Measurements from ENCODE around the gene TOM1L2. TPM values are rescaled to one million over a fixed set of nuclear protein-coding genes. Genes with fewer than 3 reads are reported as not detected.

The TOM1L2 gene
- total RNA-seq, 1 experiment from 2014 or later, result 24.1 TPM

DNA sequence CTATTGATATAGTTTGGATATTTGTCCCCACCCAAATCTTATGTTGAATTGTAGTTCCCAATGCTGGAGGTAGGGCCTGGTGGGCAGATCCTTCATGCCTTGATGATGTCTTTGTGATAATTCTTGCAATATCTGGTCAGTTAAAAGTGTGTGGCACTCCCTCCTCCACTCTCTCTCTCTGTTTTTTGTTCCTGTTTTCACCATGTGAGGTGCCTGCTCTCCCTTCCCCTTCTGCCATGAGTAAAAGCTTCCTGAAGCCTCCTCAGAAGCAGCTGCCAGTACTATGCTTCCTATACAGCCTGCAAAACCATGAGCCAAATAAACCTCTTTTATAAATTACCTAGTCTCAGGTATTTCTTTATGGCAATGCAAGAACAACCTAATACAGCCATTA lies 47.3 kb downstream of the TOM1L2 start:
- Histone ChIP-seq H3K27me3 (ENCODE audit: insufficient read depth, low read length) (no peaks in the 10 kb centered on the region), H3K4me3 (replicated peaks in 1 of 2; ENCODE audit: low read depth in 1 of 2, low read length in 2 of 2) (no peak overlapping the region), H3K9me2 (ENCODE audit: insufficient read depth) (no peaks in the 10 kb centered on the region), H3K9ac (ENCODE audit: low read length) (no peak overlapping the region), H2AFZ (ENCODE audit: low read depth, low read length, poor library complexity, severe bottlenecking) (no peak overlapping the region), H3K4me2 (ENCODE audit: low read length) (no peak overlapping the region), H3K4me1 (ENCODE audit: control insufficient read depth in 1 of 2, insufficient read depth in 2 of 2, low read length in 2 of 2) (peaks cover 49 to 60% of the 10 kb centered on the region in 2 experiments), H3K9me3 (ENCODE audit: control insufficient read depth in 1 of 2, insufficient read depth in 1 of 2, low read depth in 1 of 2, low read length in 2 of 2) (no peaks in the 10 kb centered on the region), H3K79me2 (ENCODE audit: insufficient read depth, low read length) (no peaks in the 10 kb centered on the region), H4K20me1 (ENCODE audit: insufficient read depth) (no peaks in the 10 kb centered on the region), H3K36me3 (ENCODE audit: control insufficient read depth in 1 of 2, insufficient read depth in 2 of 2, low read length in 2 of 2) (no peaks in the 10 kb centered on the region), H3K27ac (ENCODE audit: low read depth, low read length) (no peak overlapping the region)
- TF ChIP-seq SP1 (IDR thresholded peaks at IDR 0.05; ENCODE audit: low read depth) (no peak), ZNF274 (IDR thresholded peaks at IDR 0.05; ENCODE audit: low read depth, low read length) (no peak), EZH2phosphoT487 (IDR thresholded peaks at IDR 0.05; ENCODE audit: borderline replicate concordance) (no peak), EZH2 (IDR thresholded peaks at IDR 0.05) (no peak), JUND (IDR thresholded peaks at IDR 0.05) (no peak), ZFX (IDR thresholded peaks at IDR 0.05) (no peak), CEBPB (IDR thresholded peaks at IDR 0.05; ENCODE audit: low read depth) (no peak)
- intact Hi-C loops (cut with micrococcal nuclease), result no loop called here
- ChIA-PET POLR2A (no interaction called here), RAD21 (ENCODE audit: low non-redundant PET in 1 of 2, low total read pairs in 2 of 2, uncharacterized antibody in 2 of 2, unreplicated experiment in 2 of 2) (interaction anchor here in 1 of 2 experiments (0.6 kb wide), 1 partner anchor 124 kb away, joined by 3 read pairs; no protein-coding TSS in a partner anchor), CTCF (no interaction called here)
- ATAC-seq (no peak), DNase-seq (ENCODE audit: low read depth, low spot score) (no peak)
- BruUV-seq (replicated peaks), result no TSS peak

DNA sequence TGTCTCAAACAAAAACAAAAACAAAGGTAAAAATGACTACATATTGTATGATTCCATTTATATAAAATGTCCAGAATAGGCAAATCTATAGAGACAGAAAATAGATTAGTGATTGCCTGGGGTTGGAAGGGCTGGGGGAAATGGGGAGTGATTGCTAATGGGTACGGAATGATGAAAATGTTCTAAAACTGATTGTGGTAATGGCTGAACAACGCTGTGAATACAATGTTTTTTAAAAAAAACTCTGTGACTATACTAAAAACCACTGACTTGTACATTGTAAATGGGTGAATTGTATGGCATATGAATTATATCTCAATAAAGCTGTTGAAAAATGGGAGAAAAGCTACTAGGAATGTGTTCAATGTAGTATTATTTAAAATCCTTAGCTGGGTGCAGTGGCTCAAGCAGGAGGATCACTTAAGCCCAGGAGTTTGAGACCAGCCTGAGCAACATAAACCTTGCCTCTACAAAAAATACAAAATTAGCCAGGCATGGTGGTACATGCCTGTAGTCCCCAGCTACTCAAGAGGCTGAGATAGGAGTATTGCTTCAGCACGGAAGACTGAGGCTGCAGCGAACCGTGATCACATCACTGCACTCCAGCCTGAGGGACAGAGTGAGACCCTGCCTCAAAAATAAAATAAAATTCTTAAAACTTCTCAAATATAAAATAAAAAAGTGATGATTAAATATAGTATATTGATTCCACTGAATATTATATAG lies 47.9 kb downstream of the TOM1L2 start:
- RAD21 ChIA-PET (ENCODE audit: low non-redundant PET in 1 of 2, low total read pairs in 2 of 2, uncharacterized antibody in 2 of 2, unreplicated experiment in 2 of 2), result no interaction called here
- ATAC-seq (no peak), DNase-seq (ENCODE audit: low read depth, low spot score) (no peak)
- Histone ChIP-seq H3K9me3 (ENCODE audit: control insufficient read depth in 1 of 2, insufficient read depth in 1 of 2, low read depth in 1 of 2, low read length in 2 of 2) (no peaks in the 10 kb centered on the region), H3K79me2 (ENCODE audit: insufficient read depth, low read length) (no peaks in the 10 kb centered on the region), H2AFZ (ENCODE audit: low read depth, low read length, poor library complexity, severe bottlenecking) (no peak overlapping the region), H3K27ac (ENCODE audit: low read depth, low read length) (peak overlapping the region; percentile 98; the same call in 1 of the 2 replicates), H3K27me3 (ENCODE audit: insufficient read depth, low read length) (no peaks in the 10 kb centered on the region), H3K36me3 (ENCODE audit: control insufficient read depth in 1 of 2, insufficient read depth in 2 of 2, low read length in 2 of 2) (no peaks in the 10 kb centered on the region), H3K4me1 (ENCODE audit: control insufficient read depth in 1 of 2, insufficient read depth in 2 of 2, low read length in 2 of 2) (peaks cover 54 to 63% of the 10 kb centered on the region in 2 experiments), H3K4me3 (replicated peaks in 1 of 2; ENCODE audit: low read depth in 1 of 2, low read length in 2 of 2) (no peak overlapping the region), H3K4me2 (ENCODE audit: low read length) (peak overlapping the region; percentile 81), H3K9me2 (ENCODE audit: insufficient read depth) (no peaks in the 10 kb centered on the region), H3K9ac (ENCODE audit: low read length) (no peak overlapping the region), H4K20me1 (ENCODE audit: insufficient read depth) (no peaks in the 10 kb centered on the region)
- CTCF ChIA-PET, result no interaction called here
- TF ChIP-seq SP1 (IDR thresholded peaks at IDR 0.05; ENCODE audit: low read depth), result no peak
- no peak for TF ChIP-seq YY1 (IDR thresholded peaks at IDR 0.05; ENCODE audit: extremely low read depth, insufficient replicate concordance, low read depth, low read length)
- TF ChIP-seq, protein P1, sequence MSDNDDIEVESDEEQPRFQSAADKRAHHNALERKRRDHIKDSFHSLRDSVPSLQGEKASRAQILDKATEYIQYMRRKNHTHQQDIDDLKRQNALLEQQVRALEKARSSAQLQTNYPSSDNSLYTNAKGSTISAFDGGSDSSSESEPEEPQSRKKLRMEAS (IDR thresholded peaks at IDR 0.05), result no peak
- TF ChIP-seq, protein P2, sequence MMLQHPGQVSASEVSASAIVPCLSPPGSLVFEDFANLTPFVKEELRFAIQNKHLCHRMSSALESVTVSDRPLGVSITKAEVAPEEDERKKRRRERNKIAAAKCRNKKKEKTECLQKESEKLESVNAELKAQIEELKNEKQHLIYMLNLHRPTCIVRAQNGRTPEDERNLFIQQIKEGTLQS (IDR thresholded peaks at IDR 0.05), result no peak
- no peak for TF ChIP-seq ELF1 (IDR thresholded peaks at IDR 0.05; ENCODE audit: borderline replicate concordance, low read depth)
- no peak for TF ChIP-seq SIN3A (IDR thresholded peaks at IDR 0.05; ENCODE audit: low read depth)
- no peak for TF ChIP-seq FOSL1 (IDR thresholded peaks at IDR 0.05; ENCODE audit: low read depth)
- no peak for TF ChIP-seq EGR1 (IDR thresholded peaks at IDR 0.05; ENCODE audit: low read depth)
- TF ChIP-seq ZFX (IDR thresholded peaks at IDR 0.05), result no peak
- TF ChIP-seq POLR2A (IDR thresholded peaks at IDR 0.05; ENCODE audit: borderline replicate concordance, extremely low read depth, insufficient read depth, insufficient read length), result no peak
- no peak for TF ChIP-seq CEBPB (IDR thresholded peaks at IDR 0.05; ENCODE audit: low read depth)
- TF ChIP-seq, protein P3, sequence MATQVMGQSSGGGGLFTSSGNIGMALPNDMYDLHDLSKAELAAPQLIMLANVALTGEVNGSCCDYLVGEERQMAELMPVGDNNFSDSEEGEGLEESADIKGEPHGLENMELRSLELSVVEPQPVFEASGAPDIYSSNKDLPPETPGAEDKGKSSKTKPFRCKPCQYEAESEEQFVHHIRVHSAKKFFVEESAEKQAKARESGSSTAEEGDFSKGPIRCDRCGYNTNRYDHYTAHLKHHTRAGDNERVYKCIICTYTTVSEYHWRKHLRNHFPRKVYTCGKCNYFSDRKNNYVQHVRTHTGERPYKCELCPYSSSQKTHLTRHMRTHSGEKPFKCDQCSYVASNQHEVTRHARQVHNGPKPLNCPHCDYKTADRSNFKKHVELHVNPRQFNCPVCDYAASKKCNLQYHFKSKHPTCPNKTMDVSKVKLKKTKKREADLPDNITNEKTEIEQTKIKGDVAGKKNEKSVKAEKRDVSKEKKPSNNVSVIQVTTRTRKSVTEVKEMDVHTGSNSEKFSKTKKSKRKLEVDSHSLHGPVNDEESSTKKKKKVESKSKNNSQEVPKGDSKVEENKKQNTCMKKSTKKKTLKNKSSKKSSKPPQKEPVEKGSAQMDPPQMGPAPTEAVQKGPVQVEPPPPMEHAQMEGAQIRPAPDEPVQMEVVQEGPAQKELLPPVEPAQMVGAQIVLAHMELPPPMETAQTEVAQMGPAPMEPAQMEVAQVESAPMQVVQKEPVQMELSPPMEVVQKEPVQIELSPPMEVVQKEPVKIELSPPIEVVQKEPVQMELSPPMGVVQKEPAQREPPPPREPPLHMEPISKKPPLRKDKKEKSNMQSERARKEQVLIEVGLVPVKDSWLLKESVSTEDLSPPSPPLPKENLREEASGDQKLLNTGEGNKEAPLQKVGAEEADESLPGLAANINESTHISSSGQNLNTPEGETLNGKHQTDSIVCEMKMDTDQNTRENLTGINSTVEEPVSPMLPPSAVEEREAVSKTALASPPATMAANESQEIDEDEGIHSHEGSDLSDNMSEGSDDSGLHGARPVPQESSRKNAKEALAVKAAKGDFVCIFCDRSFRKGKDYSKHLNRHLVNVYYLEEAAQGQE (IDR thresholded peaks at IDR 0.05; ENCODE audit: low read depth), result no peak
- TF ChIP-seq RAD21 (IDR thresholded peaks at IDR 0.05; ENCODE audit: low read depth), result no peak
- TF ChIP-seq ZNF274 (IDR thresholded peaks at IDR 0.05; ENCODE audit: low read depth, low read length), result no peak
- intact Hi-C loops (cut with micrococcal nuclease), result no loop called here
- no TSS peak for BruUV-seq (replicated peaks)
- POLR2A ChIA-PET, result no interaction called here
